HG03432 (cell line): ENCODE measurements around the gene LRRC8D.

ENCODE experiments used
- ATAC-seq: cut with Tn5 transposase; IDR thresholded peaks from one replicate; pipeline ENCODE4 v1.9.1; 2021; ENCODE audit warnings: mild to moderate bottlenecking, moderate library complexity; ENCODE audit not compliant: unreplicated experiment

The LRRC8D gene

DNA sequence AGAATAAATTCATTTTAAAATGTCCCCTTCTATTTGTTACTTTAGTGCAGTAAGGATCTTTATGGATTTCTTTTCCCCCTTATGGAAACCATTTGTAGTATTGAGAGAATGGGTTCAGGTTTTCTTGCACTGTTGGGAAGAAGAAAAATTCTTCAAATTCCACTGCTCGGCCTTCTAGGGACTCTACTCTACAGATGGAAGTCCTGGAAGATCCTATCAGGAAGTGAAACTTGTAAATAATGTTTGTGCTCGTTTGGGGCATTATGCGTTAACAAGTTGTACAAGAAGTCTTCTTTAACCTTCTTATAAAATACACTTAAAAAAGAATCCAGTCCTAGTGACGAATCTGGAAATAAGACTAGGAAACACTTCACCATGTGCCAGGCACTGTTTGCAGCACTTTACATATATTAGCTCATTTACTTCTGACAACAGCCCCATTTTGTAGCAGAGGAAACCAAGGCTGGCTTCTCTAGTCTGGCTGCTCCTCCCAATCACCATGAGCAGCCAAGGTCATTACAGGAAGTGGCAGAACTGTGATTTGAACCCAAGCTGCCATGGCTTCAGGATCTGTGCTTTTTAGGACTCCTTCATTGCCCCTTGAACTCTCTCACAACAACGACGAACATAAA lies 11.8 kb downstream of the LRRC8D start:
- ATAC-seq = no peak

DNA sequence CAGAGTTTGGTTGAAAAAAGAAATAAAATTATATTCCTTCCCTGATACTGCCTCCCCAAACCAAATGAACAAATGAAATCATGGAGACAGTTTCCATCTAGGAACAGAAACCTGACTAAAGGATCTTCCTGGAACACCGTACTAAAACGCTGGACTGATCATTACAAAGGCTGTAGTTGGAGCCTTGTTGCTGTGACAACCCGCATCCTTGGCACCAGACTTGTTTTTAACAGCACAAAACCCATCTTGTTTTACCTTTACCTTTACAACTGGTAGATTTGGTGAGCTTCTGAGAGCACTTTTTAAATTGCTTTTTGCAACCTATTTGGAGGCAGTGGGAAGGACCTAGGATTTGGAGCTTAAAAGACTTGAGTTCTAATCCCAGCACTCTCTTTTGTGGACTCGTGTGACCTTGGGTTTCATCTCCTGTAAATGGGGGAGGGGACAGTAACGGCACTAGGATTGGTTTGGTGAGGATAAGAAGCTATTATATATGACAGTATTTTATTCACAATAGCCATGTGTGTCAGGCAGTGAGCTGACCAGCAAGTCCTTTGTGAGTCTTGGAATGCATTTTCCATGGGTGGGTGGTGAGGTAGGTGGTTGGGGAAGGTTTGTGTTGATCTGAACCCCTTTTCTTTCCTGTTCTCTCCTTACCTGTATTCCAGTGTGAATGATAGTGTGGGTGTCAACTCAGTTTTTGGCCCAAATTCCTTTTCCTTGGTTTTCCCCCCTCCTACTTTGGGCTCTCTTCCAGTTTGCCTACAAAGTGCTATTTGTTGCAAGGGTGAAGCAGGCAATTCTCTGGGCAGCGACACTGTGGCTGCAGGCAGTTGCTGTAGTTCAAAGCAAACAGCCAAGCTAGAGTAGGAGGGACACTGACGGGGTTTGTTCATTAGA lies 12.6 kb downstream of the LRRC8D start:
- no peak for ATAC-seq

GRCh38 chr1:89834083-89834704 lies 13.4 kb downstream of the LRRC8D start:
- no peak for ATAC-seq

DNA sequence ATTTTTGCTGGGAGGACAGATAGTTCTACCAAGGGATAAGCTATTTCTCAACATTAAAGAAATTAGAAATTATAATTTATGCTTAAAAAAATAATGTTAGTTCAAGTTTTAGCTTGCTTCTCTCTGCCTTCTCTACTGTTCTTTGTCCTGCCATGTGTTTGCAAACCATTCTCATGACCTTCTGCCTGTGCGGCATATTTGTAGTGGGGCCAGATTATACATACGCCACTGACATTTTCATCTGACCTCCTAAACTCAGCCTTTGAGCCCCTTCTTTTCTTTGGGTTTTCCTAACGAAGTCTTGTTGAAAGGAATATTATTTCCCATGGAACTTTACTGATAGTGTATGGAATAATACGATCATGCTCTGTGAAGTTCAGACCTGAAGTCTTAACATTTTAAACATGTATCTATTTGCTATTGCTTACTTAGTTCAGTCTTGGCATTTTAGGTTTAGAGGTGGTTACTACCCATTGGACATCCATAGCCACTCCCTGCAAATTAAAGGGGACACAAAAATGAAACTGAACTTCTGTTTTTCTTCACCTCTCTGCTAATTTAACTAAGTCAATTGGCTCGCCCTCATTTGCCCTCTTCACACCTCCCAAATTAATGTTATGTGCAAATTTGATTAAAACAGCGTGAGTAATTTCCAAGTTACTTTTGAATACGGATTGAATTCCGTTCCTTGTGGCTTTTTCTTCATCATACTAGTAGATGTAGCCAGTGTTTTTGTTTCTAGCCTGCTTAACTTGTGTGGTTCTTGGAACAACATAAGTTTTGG lies 15.6 kb downstream of the LRRC8D start:
- ATAC-seq = no peak

DNA sequence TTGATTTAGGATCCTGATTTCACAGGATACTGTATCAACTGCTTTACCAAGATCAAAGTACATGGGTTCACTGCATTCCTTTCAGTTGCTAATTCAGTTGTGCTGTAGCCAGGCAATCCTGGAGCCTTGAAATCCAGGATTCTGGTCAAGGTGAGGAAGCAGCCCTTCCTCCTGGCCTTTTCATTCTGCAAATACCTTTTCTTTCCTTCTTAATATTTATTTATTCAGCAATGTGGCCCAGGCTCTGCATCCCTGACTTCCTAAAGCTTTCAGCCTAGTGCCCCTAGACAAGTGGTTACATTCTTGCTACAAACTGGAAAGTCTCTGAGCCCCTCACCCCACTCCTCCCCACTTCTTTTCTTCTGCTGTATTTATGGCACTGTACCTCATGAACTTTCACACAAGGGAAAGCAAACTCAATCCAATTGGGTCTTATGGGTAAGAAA lies 16.2 kb downstream of the LRRC8D start:
- no peak for ATAC-seq

- no peak for ATAC-seq
Observed at GRCh38 chr1:89837510-89837909, 16.7 kb downstream of the LRRC8D start.

DNA sequence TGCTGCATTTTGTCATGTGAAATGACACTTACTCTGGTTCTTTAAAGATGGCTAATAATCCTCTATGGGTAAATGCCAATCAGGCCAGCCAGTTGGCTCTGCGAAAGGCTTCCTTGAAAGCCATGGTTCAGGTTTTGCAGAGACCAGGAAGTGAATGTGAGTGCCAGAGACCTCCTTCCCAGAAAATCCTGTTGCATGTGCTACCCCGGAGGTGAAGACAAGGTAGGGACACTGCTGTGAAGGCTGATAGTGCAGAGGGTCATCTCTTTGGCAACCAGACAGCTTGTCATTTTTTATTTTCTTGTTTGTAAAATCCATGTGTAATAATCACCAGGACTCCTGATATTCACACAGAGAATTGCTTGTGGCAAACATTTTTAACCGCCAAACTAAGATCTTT lies 18.7 kb downstream of the LRRC8D start:
- ATAC-seq = no peak

DNA sequence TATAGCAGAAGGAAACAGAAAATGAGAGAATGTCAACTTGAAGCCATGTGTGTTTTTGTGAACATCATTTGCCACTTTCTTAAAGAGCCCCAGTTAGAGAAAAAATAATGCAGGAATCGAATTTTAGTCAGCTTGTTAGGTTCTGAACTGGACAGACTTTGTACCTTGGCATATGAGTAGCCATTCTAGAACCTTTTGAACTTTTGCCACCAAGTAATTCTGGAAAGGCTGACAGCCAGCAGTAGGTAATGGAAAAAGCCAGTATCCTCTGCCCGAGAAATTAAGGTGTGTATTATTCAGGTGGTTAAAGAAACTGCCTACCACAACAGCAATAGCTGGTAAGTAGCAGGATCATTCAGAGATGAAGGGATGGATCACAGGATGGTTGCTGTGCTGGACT lies 20.7 kb downstream of the LRRC8D start:
- no peak for ATAC-seq

- ATAC-seq = peak; percentile 45
Observed at GRCh38 chr1:89842567-89843272, 21.9 kb downstream of the LRRC8D start.

DNA sequence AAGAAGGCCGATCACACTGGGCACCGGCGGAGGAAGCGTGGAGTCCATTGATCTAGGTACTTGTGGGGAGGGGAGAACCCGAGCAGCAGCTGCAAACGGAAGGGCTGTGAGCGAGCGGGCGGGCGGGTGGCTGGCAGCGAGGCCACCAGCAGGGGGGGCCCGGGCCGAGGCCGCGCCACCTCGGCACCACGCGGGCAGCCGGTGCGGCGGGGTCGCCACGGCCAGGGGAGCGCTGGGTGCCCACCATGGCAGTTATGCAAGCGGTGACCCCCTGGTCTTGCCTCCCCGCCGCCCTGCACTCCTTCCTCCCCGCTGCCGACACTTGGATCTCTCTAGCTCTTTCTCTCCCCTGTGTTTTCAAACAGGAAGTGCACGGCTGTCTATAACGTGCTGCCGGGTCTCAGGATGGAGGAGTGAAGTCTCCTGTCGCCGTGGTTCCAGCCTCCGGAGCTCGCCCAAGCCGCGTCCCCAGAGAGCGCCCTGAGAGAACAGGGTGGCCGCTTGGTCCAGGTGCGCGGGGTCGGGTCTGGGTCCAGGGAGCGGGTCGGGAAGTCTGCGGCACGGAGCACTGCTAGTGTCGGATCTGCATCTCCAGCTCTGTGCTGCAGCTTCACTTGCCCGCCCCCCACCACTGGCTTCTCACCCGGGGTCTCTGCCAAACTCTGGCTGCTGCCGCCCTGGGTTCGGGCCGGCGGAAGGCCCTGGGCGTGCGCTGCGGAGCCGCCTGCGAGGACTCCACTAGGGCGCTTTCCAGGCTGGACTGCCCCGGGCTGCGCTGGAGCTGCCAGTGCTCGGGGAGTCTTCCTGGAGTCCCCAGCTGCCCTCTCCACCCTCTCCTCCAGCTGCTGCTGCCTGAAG lies 22.7 kb downstream of the LRRC8D start:
- ATAC-seq = peak; percentile 94

GRCh38 chr1:89844241-89844807 lies 23.5 kb downstream of the LRRC8D start:
- no peak for ATAC-seq

- ATAC-seq = no peak
Observed at GRCh38 chr1:89844860-89845259, 24.0 kb downstream of the LRRC8D start.

DNA sequence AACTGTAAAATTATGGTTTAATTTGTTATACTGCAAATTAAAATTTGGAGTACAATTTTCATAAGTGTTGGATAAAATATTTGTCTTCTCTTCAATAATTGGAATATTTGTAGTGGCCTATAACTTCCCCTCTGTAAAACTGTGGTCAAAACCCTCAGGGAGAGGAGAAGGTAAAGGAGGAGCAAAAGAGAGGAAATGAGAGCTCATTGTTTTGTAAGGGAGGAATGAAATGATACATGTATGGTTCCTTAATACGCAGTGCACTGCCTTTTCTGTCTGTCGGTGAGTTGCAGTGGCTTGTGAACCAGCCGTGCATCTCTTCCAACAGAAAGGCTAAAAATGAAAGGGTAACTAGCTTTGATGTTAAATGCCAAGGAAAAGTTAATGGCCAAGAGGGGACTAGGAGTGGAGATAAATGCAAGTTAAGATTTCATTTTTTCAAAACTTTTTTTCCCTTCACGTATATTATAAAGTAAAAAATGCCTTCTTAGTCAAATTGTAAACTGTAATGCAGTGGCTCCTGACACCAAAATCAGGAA lies 26.4 kb downstream of the LRRC8D start:
- ATAC-seq = no peak

GRCh38 chr1:89850844-89851415 lies 30.1 kb downstream of the LRRC8D start:
- no peak for ATAC-seq

GRCh38 chr1:89854140-89854539 lies 33.3 kb downstream of the LRRC8D start:
- no peak for ATAC-seq

GRCh38 chr1:89855413-89856123 lies 34.7 kb downstream of the LRRC8D start:
- ATAC-seq = peak; percentile 91

GRCh38 chr1:89863165-89863830 lies 42.5 kb downstream of the LRRC8D start:
- ATAC-seq = no peak
